ENCODE results near the gene GABBR2. TPM values are rescaled to one million over a fixed set of nuclear protein-coding genes. Genes with fewer than 3 reads are reported as not detected.

Gene GABBR2
- total RNA-seq, 2 experiments from 2014 or later, result not detected

DNA sequence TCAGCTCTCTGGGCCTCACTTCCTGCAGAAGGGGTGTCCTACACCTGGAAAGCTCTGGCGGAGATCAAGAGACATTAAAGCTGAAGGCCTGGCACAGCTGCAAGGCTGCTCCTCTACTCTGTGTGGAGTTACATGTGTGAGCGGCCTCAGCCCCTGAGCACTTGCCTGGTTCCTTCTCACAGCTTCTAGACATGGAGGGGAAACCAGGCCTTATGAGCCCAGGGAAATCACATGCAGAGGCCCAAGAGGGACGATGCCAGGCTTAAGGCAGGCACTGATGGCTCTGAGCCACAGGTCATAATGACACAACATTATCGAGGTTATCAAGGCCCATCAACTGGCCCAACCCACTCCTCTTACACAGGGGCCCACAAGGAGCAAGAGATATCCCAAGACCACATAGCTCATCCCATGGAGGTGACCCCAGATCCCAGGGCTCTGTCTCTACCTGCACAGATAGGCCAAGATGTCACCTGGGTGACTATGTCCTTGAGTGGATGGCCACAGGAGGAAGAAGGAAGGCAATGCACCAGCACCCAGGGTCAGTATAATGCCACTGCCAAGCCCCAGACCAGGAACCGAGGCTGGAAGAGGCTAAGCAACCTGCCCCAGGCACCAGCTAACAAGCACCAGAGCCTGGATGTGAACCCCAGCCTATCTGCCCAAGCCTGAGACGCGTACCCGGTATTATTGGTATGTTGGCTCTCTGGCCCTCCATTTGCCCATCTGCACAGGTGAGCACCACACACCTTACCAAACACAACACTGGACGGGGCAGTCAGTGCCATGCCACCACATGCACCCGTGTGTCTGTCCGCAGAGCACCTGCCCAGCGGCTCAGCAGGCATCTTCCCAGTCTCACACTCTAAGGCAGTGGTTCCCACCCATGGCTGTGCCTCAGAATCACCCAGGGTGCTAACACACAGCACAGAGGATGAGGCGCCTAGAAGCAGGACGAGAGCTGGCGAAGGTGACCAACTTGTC is 143.3 kb downstream of the GABBR2 start:
- intact Hi-C loops (cut with micrococcal nuclease), result no loop called here
- no peaks in the 10 kb centered on the region for H3K9me3 Mint-ChIP-seq
- DNase-seq, result no peak
- ChIA-PET POLR2A (no interaction called here), CTCF (no interaction called here)
- H3K27ac Mint-ChIP-seq, result no peak overlapping the region
- H3K27me3 Mint-ChIP-seq, result no peaks in the 10 kb centered on the region
- no peak overlapping the region for H3K4me3 Mint-ChIP-seq
- H3K4me1 Mint-ChIP-seq (ENCODE audit: low read depth), result no peaks in the 10 kb centered on the region
- no peaks in the 10 kb centered on the region for H3K36me3 Mint-ChIP-seq

DNA sequence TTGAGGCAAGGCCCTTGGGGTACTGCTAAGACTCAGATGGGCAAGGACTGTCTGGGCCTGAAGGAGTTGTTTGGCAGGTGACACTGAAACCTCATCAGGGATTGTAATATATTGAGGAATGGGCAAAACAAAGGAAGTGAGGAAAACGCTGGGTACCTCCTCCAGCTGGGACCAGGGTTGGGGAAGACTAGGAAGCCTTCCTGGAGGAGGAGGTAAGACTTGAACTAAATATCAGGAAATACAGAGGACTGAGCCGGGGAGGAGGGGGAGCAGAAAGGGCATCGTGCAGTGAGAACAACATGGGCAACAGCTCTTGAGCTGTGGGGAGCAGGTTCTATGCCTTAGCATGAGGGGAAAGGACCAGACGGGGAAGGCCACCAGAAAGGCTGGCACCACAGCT is 144.0 kb downstream of the GABBR2 start:
- H3K27ac Mint-ChIP-seq, result no peak overlapping the region
- intact Hi-C loops (cut with micrococcal nuclease), result no loop called here
- POLR2A ChIA-PET, result no interaction called here

DNA sequence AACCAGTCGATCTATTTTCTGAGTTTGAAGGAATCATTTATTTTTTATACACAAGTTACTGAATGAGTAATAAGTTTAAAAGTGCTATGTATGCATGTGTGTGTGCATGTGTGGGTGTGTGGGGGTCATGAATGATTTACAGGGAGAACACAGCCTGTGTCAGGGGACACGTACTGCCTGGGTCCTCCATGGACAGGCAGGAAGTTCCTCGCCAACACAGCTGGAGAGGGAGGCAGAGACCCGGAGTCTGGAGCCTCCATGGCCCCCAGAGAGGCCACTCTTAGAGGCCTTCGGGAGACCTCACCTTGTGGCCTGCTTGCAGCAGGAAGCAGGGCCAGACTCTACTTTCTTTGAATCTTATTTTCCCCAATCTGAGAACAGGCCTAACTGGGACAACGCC is 144.7 kb downstream of the GABBR2 start:
- Mint-ChIP-seq H3K27me3 (no peaks in the 10 kb centered on the region), H3K27ac (no peak overlapping the region), H3K36me3 (no peaks in the 10 kb centered on the region), H3K4me3 (no peak overlapping the region), H3K9me3 (no peaks in the 10 kb centered on the region), H3K4me1 (ENCODE audit: low read depth) (no peaks in the 10 kb centered on the region)
- CTCF ChIA-PET, result no interaction called here
- POLR2A ChIA-PET, result no interaction called here
- DNase-seq, result no peak
- intact Hi-C loops (cut with micrococcal nuclease), result no loop called here

More for the DNA sequence above, 144.0 kb downstream of the GABBR2 start:
- Mint-ChIP-seq H3K4me1 (ENCODE audit: low read depth) (no peaks in the 10 kb centered on the region), H3K36me3 (no peaks in the 10 kb centered on the region), H3K27me3 (no peaks in the 10 kb centered on the region), H3K4me3 (no peak overlapping the region), H3K9me3 (no peaks in the 10 kb centered on the region)
- DNase-seq, result no peak
- CTCF ChIA-PET, result no interaction called here

DNA sequence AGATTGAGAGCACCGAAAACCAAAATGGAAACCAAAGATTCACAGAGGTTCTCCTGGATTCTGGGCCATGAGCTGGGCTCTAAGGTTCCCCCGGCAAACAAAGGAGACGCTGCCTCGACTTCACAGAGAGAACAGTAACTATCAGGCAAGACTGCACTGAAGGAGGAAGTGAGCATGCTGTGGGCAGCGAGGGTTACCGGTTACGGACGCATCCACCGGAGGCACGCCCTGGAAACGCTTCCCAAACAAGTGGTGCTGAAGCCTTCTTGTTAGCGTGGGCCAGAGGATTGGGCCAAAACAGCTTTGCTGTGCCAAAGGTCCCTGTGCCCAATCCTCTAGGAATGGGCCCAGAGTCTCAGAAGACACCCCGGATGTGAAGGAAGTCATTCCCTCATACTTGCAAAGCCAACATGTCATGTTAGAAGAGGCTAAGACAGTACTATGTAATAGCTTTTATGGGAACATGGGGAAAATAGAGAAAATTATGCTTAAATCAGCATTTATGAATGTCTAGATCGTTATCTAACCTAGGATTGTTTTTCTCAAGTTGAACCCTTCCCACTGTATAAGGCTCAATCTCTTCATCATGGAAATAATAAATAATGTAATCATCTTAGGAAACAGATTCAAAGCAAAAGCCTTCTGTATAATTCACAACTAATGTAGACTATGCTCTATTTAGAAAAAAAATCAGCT is 145.4 kb downstream of the GABBR2 start:
- CTCF ChIA-PET, result no interaction called here
- Mint-ChIP-seq H3K4me3 (no peak overlapping the region), H3K27me3 (no peaks in the 10 kb centered on the region), H3K27ac (no peak overlapping the region), H3K4me1 (ENCODE audit: low read depth) (no peaks in the 10 kb centered on the region), H3K9me3 (no peaks in the 10 kb centered on the region), H3K36me3 (no peaks in the 10 kb centered on the region)
- POLR2A ChIA-PET, result no interaction called here
- intact Hi-C loops (cut with micrococcal nuclease), result no loop called here
- DNase-seq, result no peak

DNA sequence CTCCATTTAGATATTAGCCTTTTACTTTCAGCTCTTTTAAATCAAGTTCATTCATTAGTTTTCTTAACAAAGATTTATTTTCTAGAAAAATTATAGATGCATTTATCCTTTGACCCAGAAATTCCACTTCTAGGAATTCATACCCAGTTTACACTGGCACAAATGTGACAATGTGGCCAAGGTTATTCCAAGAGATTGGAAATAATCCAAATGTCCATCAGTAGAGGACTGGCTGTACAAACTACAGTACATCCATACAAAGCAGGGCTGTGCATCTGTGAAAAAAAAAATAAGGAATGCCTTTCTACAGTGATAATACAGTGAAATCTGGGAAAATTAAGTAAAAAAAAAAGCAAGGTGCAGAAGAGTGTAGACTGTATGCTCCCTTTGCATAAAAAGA is 149.2 kb downstream of the GABBR2 start:
- DNase-seq, result no peak
- Mint-ChIP-seq H3K9me3 (no peaks in the 10 kb centered on the region), H3K27me3 (peaks cover 2% of the 10 kb centered on the region), H3K27ac (no peak overlapping the region), H3K4me1 (ENCODE audit: low read depth) (no peaks in the 10 kb centered on the region), H3K4me3 (no peak overlapping the region), H3K36me3 (no peaks in the 10 kb centered on the region)
- ChIA-PET CTCF (no interaction called here), POLR2A (no interaction called here)
- intact Hi-C loops (cut with micrococcal nuclease), result no loop called here

GRCh38 chr9:98558575-98558974 is 150.2 kb downstream of the GABBR2 start:
- Mint-ChIP-seq H3K4me3 (no peak overlapping the region), H3K27ac (no peak overlapping the region), H3K9me3 (no peaks in the 10 kb centered on the region), H3K27me3 (peaks cover 3% of the 10 kb centered on the region), H3K4me1 (ENCODE audit: low read depth) (no peaks in the 10 kb centered on the region), H3K36me3 (no peaks in the 10 kb centered on the region)
- CTCF ChIA-PET, result no interaction called here
- intact Hi-C loops (cut with micrococcal nuclease), result no loop called here
- POLR2A ChIA-PET, result no interaction called here
- DNase-seq, result no peak

GRCh38 chr9:98556511-98556910 is 152.2 kb downstream of the GABBR2 start:
- CTCF ChIA-PET, result no interaction called here
- no peak for DNase-seq
- Mint-ChIP-seq H3K4me1 (ENCODE audit: low read depth) (no peaks in the 10 kb centered on the region), H3K4me3 (no peak overlapping the region), H3K27me3 (peaks cover 3% of the 10 kb centered on the region), H3K9me3 (no peaks in the 10 kb centered on the region), H3K27ac (no peak overlapping the region), H3K36me3 (no peaks in the 10 kb centered on the region)
- intact Hi-C loops (cut with micrococcal nuclease), result no loop called here
- POLR2A ChIA-PET, result no interaction called here

GRCh38 chr9:98555651-98556465 is 152.9 kb downstream of the GABBR2 start:
- ChIA-PET CTCF (no interaction called here), POLR2A (no interaction called here)
- Mint-ChIP-seq H3K27ac (no peak overlapping the region), H3K9me3 (no peaks in the 10 kb centered on the region), H3K4me1 (ENCODE audit: low read depth) (no peaks in the 10 kb centered on the region), H3K36me3 (no peaks in the 10 kb centered on the region), H3K4me3 (no peak overlapping the region), H3K27me3 (peaks cover 3% of the 10 kb centered on the region)
- intact Hi-C loops (cut with micrococcal nuclease), result no loop called here
- no peak for DNase-seq

DNA sequence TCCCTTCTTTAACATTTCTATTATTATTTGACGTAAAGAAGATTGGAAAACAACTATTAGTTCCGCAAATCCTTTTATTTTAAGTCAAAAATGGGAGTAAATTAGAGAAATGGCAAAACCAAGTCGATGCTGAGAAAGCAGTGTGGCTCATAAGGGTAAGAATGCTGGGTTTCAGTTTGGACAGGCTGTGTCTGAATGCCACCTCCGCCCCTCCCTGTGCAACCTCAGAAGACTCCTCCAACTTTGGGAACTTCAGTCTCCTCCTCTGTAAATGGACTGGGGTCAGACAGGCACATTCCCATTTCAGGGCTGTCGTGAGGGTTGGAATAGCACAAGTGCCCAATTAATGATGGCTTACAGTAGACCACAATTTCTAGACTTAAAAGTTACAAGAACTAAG is 154.0 kb downstream of the GABBR2 start:
- Mint-ChIP-seq H3K27me3 (peaks cover 3% of the 10 kb centered on the region), H3K36me3 (no peaks in the 10 kb centered on the region), H3K4me3 (no peak overlapping the region), H3K9me3 (no peaks in the 10 kb centered on the region), H3K27ac (no peak overlapping the region), H3K4me1 (ENCODE audit: low read depth) (no peaks in the 10 kb centered on the region)
- DNase-seq, result no peak
- POLR2A ChIA-PET, result no interaction called here
- CTCF ChIA-PET, result no interaction called here
- intact Hi-C loops (cut with micrococcal nuclease), result no loop called here

DNA sequence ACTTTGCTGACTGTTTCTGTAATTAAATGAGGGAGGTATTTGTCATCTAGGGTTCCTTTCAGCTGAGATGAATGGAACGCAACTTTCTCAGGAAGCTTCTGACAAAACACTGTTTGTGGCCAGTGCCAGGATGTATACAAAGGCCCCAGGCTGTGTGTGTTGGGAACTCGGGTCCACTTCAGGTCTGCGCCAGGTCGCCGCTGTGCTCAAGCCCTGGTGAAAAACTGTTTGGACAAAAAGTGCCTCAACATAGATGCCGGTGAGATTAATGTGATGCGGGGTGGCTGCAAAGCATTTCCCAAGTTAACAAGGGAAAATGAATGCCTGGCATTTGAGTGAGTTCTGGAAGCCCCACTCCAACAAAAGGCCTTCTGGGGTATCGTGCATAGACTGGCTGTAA is 156.4 kb downstream of the GABBR2 start:
- no peak for DNase-seq
- no peak overlapping the region for H3K27ac Mint-ChIP-seq
- intact Hi-C loops (cut with micrococcal nuclease), result no loop called here
- H3K4me3 Mint-ChIP-seq, result no peak overlapping the region
- no peaks in the 10 kb centered on the region for H3K4me1 Mint-ChIP-seq (ENCODE audit: low read depth)
- POLR2A ChIA-PET, result no interaction called here
- CTCF ChIA-PET, result no interaction called here
- no peaks in the 10 kb centered on the region for H3K36me3 Mint-ChIP-seq
- no peaks in the 10 kb centered on the region for H3K9me3 Mint-ChIP-seq
- peaks cover 3% of the 10 kb centered on the region for H3K27me3 Mint-ChIP-seq

DNA sequence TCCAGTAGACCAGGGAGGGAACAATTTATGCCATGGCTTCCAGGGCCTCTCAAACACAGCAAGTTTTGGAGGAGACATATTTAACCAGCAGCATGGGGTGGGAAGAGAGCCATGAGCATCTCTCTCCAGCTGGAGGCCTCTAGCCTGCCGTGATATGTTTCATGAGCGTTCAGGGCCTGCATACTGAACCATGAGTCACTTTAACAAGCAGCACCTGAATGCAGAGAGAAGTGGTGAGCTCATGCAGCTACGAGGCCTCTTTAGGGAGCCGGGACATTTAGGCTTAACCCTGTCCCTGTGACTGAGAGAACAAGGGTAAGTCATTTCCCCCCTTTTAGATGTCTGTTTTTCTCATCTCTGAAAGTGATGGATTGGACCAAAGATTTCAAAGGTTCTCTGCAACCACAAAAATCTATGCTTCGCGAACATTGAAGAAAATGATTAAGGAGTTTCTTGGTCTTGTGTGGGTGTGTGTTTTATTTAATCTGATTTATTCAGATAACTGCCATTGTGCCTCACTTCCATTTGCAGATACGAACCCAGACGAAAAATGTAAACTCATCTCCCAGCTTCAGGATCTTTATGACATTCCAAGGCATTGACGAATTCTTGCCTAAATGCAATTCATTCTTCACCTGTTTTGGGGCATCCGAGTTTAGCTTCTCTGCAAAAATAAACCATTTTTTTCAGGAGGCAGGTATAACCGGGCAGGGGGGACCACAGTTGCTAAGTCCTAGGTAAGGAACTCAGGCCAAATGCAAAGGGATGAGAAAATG is 157.0 kb downstream of the GABBR2 start:
- CTCF ChIA-PET, result no interaction called here
- H3K27ac Mint-ChIP-seq, result no peak overlapping the region
- H3K4me1 Mint-ChIP-seq (ENCODE audit: low read depth), result no peaks in the 10 kb centered on the region

More for the DNA sequence above, 157.0 kb downstream of the GABBR2 start:
- POLR2A ChIA-PET, result no interaction called here
- no peak for DNase-seq
- Mint-ChIP-seq H3K4me3 (no peak overlapping the region), H3K36me3 (no peaks in the 10 kb centered on the region), H3K9me3 (no peaks in the 10 kb centered on the region), H3K27me3 (peaks cover 1% of the 10 kb centered on the region)
- intact Hi-C loops (cut with micrococcal nuclease), result no loop called here

Measured in activated CD4-positive, alpha-beta memory T cell treated with anti-CD3 and anti-CD28 coated beads for 36 hours (primary cell).